K562 treated with DMSO at 1 percent for 48 hours (cell line): ENCODE results near the gene CELSR1. TPM values are rescaled to one million over a fixed set of nuclear protein-coding genes. Genes with fewer than 3 reads are reported as not detected.

Source experiments
- total RNA-seq: library from RNA; unstranded; fragments of 300-600 nt; gene quantifications from 2 replicates; pipeline ENCODE4 v1.2.3, GENCODE V29; 2022; ENCODE audit warnings: low replicate concordance; ENCODE audit errors: extremely low read depth

Gene CELSR1, protein sequence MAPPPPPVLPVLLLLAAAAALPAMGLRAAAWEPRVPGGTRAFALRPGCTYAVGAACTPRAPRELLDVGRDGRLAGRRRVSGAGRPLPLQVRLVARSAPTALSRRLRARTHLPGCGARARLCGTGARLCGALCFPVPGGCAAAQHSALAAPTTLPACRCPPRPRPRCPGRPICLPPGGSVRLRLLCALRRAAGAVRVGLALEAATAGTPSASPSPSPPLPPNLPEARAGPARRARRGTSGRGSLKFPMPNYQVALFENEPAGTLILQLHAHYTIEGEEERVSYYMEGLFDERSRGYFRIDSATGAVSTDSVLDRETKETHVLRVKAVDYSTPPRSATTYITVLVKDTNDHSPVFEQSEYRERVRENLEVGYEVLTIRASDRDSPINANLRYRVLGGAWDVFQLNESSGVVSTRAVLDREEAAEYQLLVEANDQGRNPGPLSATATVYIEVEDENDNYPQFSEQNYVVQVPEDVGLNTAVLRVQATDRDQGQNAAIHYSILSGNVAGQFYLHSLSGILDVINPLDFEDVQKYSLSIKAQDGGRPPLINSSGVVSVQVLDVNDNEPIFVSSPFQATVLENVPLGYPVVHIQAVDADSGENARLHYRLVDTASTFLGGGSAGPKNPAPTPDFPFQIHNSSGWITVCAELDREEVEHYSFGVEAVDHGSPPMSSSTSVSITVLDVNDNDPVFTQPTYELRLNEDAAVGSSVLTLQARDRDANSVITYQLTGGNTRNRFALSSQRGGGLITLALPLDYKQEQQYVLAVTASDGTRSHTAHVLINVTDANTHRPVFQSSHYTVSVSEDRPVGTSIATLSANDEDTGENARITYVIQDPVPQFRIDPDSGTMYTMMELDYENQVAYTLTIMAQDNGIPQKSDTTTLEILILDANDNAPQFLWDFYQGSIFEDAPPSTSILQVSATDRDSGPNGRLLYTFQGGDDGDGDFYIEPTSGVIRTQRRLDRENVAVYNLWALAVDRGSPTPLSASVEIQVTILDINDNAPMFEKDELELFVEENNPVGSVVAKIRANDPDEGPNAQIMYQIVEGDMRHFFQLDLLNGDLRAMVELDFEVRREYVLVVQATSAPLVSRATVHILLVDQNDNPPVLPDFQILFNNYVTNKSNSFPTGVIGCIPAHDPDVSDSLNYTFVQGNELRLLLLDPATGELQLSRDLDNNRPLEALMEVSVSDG (N-terminal part only)
- not detected in 2 replicates for total RNA-seq

DNA sequence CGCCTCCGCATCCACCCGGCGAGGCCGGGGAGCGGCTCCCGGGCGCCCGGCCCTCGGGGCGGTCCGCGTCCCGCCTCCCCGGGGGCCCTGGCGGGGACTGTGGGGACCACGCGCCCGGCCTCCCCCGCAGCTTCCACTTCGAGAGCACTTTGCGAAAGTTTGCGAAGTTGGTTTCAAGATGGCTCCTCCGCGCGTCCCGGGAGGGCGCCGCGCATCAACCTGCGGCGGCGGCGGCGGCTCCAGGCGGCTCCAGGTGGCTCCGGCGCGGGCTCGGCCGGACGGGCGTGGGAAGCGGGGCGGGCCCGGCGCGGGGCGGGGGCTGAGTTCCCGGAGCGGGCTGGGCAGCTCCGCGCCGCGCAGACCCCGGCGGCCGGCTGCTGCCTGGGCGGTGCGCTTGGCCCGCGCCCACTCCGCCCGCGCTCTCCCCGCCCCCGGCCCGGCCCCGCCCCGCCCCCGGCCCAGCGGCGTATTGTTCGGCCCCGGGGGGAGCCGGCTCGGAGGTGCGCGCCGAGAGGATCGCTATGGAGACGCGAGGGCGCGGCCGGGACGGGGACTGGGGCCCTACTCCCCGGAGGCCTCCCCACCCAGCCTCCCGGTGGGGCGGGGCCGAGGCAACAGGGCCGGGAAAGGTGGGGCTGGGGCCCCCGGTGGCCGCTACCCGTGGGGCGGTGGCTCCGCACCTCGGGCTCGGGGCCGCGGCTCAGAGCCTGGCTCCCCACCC, at the start of gene CELSR1:
CELSR1 (minus strand) TSS at position 396 of the 721 bp plus-strand sequence. CDS start 450 bp downstream, outside the sequence.

DNA sequence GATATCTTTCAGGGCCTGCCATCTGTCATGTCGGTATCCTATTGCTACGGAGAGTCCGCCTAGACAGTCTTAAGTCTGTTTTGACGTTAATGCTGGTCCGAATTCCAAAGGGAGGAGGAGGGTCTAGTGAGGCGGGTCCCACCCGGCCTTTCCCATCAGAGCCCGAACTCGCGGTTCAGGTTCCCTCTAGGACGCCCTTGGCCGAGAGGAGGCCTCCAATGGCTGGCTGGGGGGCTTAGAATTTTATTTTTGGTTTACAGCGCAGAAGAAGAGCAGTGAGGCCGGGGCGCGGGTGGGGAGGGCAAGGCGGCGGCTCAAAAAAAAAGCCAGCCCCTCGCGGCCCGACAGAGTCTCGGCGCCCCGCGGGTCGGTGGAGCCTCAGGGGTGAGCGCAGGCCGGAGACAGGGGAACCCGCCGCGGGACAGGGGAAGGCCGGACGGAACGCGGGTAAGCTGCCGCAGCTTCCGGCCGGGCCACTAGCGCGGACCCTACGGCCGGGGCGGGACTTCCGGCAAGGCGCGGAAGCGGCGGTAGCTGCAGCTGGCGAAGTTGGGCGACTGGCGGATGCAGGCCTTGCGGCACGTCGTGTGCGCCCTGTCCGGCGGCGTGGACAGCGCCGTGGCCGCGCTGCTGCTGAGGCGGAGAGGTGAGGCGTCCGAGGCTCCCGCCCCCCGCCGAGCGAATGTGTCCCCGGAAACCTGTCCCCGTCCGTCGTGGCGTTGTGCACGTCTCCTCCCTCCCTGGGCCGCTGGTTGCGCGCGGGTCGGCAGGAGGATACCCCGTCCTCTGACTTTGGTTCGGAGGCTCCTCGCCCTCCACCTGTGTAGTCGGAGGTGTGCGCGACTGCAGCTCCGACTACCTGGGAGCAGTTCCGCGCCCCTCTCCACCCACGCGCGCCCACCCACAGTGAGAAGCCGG, 202.0 kb downstream of the CELSR1 start, which contains the start of gene TRMU:
TRMU (plus strand) TSS at position 514 of the 918 bp plus-strand sequence; CDS start at position 565, 51 bp downstream.

Other genes with a start within 250 kb of the CELSR1 start
- gene GTSE1, start 240.8 kb downstream of the CELSR1 start, total RNA-seq = not detected in 2 replicates
- not detected in 2 replicates for gene TRMU, start 201.9 kb downstream of the CELSR1 start, total RNA-seq
- not detected in 2 replicates for gene GRAMD4, start 82.8 kb upstream of the CELSR1 start, total RNA-seq
- gene CERK, start 200.6 kb upstream of the CELSR1 start, total RNA-seq = not detected in 2 replicates
- not detected in 2 replicates for gene TBC1D22A, start 225.0 kb upstream of the CELSR1 start, total RNA-seq